ENCODE data around the gene GLB1L. TPM values are rescaled to one million over a fixed set of nuclear protein-coding genes. Genes with fewer than 3 reads are reported as not detected.

Gene GLB1L
- total RNA-seq, 1 donor, result 21.0 TPM

- DNase-seq (ENCODE audit: insufficient read length, low spot score, missing footprints), result peak; percentile 99
- Histone ChIP-seq H3K4me3 (ENCODE audit: insufficient read depth, low read length) (peak within 1 kb of the TSS; percentile 75), H3K4me1 (ENCODE audit: insufficient read depth, low read length) (peaks cover 23% of the 10 kb centered on the region), H3K4me2 (ENCODE audit: insufficient read depth, low read length) (peak within 1 kb of the TSS; percentile 80), H2AFZ (ENCODE audit: low read length) (peak within 1 kb of the TSS; percentile 83), H3K27me3 (ENCODE audit: insufficient read depth, low read length) (no peaks in the 10 kb centered on the region), H3K36me3 (ENCODE audit: insufficient read depth, low read length) (peaks cover 57% of the 10 kb centered on the region), H3K27ac (ENCODE audit: low read depth, low read length) (peak within 1 kb of the TSS; percentile 51), H3K79me2 (ENCODE audit: insufficient read depth, low read length) (peaks cover 3% of the 10 kb centered on the region), H4K20me1 (ENCODE audit: insufficient read depth, low read length) (peaks cover 8% of the 10 kb centered on the region), H3K9me3 (ENCODE audit: low read depth, low read length) (no peaks in the 10 kb centered on the region)
- TF ChIP-seq, protein P1, sequence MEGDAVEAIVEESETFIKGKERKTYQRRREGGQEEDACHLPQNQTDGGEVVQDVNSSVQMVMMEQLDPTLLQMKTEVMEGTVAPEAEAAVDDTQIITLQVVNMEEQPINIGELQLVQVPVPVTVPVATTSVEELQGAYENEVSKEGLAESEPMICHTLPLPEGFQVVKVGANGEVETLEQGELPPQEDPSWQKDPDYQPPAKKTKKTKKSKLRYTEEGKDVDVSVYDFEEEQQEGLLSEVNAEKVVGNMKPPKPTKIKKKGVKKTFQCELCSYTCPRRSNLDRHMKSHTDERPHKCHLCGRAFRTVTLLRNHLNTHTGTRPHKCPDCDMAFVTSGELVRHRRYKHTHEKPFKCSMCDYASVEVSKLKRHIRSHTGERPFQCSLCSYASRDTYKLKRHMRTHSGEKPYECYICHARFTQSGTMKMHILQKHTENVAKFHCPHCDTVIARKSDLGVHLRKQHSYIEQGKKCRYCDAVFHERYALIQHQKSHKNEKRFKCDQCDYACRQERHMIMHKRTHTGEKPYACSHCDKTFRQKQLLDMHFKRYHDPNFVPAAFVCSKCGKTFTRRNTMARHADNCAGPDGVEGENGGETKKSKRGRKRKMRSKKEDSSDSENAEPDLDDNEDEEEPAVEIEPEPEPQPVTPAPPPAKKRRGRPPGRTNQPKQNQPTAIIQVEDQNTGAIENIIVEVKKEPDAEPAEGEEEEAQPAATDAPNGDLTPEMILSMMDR (IDR thresholded peaks at IDR 0.05; ENCODE audit: extremely low read depth, low read depth, low read length), result no peak
Observed at GRCh38 chr2:219218732-219219701, 26.2 kb downstream of the GLB1L start, which contains the start of gene ABCB6. Gene ABCB6, minus strand, starts transcription at chr2:219218958. Its CDS starts 285 bp downstream, at chr2:219218673.

DNA sequence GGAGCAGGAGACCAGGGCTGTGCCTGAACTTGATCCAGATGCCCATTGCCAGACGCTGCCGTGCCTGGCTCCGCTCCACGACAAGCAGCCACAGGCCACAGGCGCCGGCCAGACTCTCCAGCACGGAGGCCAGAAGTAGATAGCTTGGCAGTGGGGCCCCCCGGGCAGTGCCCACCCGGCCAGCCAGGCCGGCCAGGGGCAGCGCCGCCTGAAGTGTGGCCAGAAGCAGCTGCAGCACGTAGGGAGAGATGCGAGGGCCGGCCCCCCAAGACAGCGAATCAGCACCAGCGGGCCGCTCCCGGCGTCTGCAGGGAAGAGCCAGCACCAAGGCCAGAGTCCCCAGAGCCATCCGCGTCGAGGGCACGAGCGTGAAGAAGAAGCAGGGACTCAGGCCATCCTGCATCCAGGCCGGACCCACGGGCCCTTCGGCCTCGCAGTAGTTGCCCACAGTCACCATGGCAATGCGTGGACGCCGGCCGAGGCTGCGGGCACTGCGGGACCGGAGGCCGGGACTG lies 27.0 kb downstream of the GLB1L start:
- no peaks in the 10 kb centered on the region for H3K9me3 ChIP-seq (ENCODE audit: low read depth, low read length)
- H3K27ac ChIP-seq (ENCODE audit: low read depth, low read length), result peak overlapping the region; percentile 51
- H3K4me3 ChIP-seq (ENCODE audit: insufficient read depth, low read length), result peak overlapping the region; percentile 75
- no peaks in the 10 kb centered on the region for H3K27me3 ChIP-seq (ENCODE audit: insufficient read depth, low read length)
- DNase-seq (ENCODE audit: insufficient read length, low spot score, missing footprints), result peak; percentile 98
- peak overlapping the region; percentile 80 for H3K4me2 ChIP-seq (ENCODE audit: insufficient read depth, low read length)
- peaks cover 3% of the 10 kb centered on the region for H3K79me2 ChIP-seq (ENCODE audit: insufficient read depth, low read length)
- peak overlapping the region; percentile 83 for H2AFZ ChIP-seq (ENCODE audit: low read length)
- H4K20me1 ChIP-seq (ENCODE audit: insufficient read depth, low read length), result peaks cover 4% of the 10 kb centered on the region
- H3K4me1 ChIP-seq (ENCODE audit: insufficient read depth, low read length), result peaks cover 23% of the 10 kb centered on the region
- TF ChIP-seq, protein P1 (IDR thresholded peaks at IDR 0.05; ENCODE audit: extremely low read depth, low read depth, low read length), result no peak
- peaks cover 54% of the 10 kb centered on the region for H3K36me3 ChIP-seq (ENCODE audit: insufficient read depth, low read length)

DNA sequence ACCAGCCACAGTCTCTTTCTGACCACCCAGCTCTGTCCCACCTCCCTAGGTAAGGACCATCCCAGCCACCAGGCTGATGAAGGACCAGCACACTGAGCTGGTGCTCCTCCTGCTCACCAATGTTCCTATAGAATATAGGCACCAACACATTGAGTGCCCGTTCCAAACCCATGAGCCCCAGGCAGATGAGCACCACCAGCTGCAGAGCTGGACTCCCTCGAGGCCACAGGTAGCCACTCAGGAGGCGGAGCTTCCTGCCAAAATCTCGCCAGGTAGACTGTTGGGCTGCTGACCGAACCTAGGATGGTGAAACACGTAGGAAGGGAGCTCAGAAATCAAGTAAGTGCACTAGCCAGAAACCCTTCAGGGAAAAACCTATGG lies 28.7 kb downstream of the GLB1L start:
- Histone ChIP-seq H3K4me3 (ENCODE audit: insufficient read depth, low read length) (no peak overlapping the region), H3K4me1 (ENCODE audit: insufficient read depth, low read length) (peaks cover 23% of the 10 kb centered on the region), H2AFZ (ENCODE audit: low read length) (no peak overlapping the region), H4K20me1 (ENCODE audit: insufficient read depth, low read length) (peaks cover 4% of the 10 kb centered on the region), H3K27ac (ENCODE audit: low read depth, low read length) (no peak overlapping the region), H3K9me3 (ENCODE audit: low read depth, low read length) (no peaks in the 10 kb centered on the region), H3K79me2 (ENCODE audit: insufficient read depth, low read length) (peaks cover 3% of the 10 kb centered on the region), H3K36me3 (ENCODE audit: insufficient read depth, low read length) (peaks cover 52% of the 10 kb centered on the region), H3K27me3 (ENCODE audit: insufficient read depth, low read length) (no peaks in the 10 kb centered on the region), H3K4me2 (ENCODE audit: insufficient read depth, low read length) (no peak overlapping the region)
- TF ChIP-seq, protein P1 (IDR thresholded peaks at IDR 0.05; ENCODE audit: extremely low read depth, low read depth, low read length), result no peak
- no peak for DNase-seq (ENCODE audit: insufficient read length, low spot score, missing footprints)
